HG02970 (cell line): ENCODE results near the gene UCP3.

ENCODE experiments used
- ATAC-seq: cut with Tn5 transposase; IDR thresholded peaks from one replicate; pipeline ENCODE4 v1.9.1; 2021; ENCODE audit warnings: mild to moderate bottlenecking, moderate library complexity, moderate number of reproducible peaks; ENCODE audit not compliant: unreplicated experiment, low FRiP score

The UCP3 gene

DNA sequence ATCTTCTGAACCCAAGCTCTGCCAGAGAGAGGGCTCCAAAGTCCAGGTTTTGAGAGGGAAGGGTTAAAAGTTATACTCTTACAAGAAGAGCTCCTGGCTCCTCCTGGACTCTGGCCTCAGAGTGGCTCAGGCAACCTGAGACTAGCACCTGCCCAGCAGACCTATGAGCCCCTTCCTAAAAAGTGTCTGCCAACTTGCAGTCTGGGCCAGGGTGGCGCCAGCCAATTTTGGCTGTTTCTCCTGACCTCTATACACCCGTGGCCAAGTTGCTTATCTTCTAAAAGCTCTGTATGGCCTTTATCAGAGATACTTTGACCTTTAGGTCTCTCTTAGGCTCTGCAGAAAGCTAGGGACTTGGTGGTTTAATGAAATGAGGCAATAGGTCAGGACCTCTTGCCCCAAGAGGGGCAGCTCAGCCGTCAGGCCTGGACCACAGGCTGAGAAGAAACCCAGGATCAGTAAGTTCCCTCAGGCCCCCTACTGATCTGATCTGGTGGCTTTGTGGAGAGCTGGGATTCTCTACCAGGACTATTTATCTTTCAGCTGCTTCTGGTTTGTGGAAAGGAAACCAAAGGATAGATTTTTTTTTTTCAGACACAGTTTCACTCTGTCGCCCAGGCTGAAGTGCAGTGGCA, 10.3 kb upstream of the UCP3 start:
- no peak for ATAC-seq

DNA sequence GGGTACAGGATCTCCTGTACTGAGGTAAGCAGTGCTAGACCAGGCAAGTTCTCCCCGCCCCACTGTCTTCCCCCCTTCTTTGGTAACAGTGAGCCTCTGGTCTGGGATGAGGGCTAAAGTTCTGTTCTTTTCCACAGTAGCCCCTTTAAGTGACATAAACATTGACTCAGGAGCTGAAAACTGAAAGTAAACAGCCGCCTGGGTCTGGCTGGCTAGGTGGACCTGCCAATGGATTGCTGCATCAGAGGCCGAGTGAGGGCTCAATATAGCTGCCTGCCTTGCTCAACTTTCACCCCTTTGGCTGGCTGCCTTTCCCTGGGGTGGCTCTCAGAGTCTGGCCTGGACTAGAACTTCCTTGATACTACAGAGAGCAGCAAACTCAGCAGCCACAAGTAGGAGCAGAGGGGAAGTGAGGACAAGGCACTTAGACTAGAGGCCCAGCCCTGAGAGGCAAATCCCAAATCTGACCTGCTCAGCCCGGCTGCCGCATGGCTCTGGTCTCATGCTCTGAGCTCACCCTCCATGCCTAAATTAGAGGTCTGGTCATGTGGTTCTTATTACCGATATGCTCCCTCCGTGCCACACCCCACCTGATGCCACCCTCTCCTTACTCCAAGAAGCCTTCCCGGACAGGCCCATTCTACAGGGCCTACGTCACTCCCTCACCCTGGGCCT, 9.6 kb upstream of the UCP3 start:
- no peak for ATAC-seq

DNA sequence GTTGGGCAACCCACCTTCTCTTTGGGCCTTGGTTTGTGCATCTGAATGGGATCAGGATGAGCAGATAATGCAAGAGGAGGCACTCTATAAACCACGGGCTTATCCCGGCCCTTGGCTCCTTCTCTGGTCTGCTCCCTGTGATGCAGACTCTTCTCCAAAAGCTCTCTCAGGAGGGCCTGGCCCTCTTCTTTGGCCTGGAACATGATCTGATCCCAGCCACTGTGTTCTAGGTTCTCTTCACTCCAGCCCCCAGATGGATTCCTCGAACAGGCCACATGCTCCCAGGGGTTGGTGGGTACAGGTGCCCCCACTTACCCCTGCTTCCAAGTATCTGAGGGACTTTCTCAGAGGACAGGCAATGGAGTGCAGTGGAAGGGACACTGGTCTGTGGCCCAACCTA, 8.7 kb upstream of the UCP3 start:
- ATAC-seq = no peak

DNA sequence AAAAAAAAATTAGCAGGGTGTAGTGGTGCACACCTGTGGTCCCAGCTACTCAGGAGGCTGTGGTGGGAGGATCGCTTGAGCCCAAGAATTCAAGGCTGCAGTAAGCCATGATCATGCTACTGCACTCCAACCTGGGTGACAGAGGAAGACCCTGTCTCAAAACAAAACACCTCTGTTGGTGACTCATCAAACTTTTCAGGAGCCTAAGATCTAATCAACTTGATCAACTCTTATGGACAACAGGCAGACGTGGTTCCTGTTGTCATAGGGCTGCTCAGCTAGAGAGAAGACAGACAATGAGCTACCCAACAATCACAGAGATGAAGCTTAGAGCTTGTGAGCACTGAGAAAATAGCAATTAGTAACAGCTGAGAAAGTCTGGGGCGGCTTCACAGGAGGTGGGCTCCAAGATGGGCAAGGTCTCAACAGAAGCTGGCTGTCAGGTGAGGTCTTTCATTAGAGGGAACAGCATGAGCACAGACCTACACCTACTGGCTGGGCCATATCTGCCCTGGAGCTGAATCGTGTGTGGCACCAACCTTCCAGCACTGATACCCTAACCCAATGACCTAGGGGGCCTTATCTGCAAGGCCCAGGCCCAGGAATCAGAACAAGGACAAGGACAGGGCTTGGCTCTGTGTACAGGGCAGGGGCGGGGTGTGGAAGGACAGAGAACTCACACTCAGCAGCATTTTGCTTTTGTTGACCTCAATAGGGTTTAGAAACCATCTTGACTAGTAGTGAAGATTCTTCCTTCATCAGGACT, 7.2 kb upstream of the UCP3 start:
- ATAC-seq = no peak

DNA sequence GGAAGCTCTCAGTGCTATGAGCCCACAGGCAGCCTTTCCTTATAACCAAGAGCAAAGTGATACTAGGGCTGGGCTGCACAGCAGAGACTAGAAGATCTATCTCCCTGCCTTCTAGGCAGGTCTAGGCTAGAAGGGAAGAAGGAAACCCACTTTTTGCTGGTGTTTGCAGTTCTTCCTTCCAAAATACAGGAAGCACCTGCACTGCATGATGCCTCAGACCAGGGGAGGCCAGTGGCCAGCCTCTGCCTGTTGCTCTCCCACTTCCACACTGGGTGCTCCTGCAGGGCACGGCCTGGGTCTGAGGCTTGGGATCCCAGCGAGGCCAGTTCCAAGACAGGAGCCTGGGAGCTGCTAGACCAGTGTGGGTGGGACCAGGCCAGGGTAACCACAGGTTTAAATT, 6.0 kb upstream of the UCP3 start:
- no peak for ATAC-seq

DNA sequence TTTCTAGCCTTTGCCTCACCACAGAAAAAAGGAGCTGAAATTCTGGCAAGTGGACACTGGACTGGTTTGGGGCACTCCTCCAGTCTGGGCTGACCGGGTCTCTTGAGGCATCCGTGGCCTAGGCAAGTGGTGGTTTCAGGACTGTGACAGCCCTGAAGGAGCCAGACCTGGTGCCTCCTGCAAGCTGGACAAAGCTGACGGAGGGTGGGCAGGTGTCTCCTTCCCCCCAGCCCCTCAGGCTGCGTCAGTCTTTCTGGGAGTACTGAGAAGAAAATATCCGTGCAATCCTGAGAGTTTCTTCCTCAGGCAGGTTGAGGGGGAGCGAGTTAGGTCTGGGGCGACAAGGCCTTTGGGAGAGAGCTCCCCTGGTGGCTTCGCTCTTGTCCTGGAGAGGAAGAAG, 4.3 kb upstream of the UCP3 start:
- ATAC-seq = no peak

DNA sequence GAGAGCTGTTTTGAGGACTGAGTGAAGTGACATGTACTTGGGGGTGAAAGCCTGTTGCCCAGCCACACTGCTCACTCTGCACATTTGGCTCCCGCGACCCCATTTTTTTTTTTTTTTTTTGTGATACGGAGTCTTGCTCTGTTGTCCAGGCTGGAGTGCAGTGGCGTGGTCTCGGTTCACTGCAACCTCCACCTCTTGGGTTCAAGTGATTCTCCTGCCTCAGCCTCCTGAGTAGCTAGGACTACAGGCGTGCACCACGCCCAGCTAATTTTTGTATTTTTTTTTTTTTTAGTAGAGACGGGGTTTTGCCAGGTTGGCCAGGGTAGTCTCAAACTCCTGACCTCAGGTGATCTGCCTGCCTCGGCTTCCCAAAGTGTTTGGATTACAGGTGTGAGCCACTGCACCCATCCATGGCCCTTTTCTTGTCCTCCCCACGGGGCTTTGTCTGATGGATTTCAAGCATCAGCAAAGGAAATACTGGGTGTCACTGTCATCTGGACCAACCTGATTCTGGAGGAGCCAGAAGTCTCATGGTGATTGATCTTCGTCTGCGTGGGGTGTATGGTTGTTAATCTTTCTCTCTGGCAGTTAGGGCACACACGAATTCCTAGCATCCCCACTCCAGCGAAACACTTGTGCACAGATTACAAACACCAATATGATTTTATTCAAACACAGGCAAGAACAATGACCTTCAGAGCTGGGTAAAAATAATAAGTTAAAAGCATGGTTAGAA, 3.4 kb upstream of the UCP3 start:
- no peak for ATAC-seq

DNA sequence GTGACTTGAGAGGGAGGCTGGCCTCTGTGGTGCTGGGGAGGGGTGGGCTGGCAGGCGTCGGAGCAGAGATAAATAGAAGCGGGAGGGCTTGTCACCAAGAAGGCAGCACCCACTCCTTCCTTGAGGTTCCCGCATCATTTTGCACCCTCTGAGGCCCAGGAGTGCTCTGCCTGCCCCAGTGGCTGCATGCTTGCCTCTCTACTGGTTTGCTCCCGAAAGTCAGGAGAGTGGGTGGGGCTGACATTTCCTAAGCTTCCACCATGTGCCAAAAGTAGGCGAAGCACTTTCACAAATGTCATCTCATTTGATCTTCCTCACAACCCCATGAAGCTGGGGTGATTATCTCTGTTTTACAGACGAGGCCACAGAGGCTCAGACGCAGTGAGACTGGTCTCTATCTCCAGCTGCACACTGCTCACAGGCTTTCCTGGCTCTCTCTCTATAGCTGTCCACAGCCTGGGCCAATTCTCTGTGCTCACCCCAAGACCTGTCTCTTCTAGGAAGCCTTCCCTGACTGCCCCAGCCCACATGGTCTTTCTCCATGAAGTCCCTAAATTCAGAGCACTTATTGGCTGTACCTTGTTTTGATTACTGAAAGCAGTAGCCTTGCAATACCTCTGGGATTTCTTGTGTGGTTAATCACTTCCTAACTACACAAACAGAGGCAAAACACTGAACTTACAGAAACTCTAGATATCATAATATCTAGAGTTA, 2.6 kb upstream of the UCP3 start:
- no peak for ATAC-seq

DNA sequence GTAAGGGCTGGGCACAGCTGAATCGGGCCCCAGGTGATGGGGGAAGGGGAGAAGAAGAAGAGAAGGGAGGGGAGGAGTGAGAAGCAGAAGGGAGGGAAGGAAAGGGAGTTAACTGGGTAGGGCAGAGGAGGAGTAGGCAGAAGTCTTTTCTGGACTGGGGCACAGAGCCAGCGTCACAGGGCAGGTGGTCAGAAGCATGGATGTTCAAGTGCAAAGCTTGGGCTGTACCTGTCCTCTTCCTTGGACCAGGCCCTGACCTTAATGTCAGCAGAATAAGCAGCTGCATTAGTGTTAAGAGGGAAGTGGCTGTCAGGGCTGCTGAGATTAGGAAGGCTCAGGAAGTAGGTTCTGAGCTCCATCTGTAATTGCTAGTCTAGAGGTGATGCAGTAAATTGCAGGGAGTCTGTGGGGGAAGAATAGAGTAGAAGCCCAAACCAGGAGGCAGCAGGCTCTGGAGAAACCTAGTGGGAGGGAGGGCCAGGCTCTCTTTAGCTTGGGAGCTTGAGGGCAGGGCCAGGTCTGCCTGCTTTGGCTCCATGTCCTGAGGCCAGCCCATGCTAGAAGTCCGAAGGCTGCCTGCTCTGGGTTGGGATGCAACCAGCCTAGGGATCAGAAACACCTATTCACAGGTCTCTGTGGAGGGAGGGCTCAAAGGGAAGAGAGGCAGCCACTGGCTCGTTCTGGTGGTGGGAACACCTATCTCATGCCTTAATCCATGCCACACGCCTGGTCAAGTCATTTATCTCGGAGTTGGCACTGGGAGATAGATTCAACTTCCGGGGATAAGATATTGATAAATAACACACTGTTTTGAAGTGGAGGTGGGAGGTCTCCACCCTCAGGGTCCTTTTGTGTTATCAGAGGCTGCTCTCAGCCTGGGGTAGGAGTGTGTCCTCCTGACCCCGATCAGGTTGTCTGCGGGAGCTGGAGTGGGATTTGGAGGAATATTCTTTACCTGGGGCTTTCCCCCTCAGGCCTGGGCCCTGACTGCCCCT, 1.7 kb upstream of the UCP3 start:
- ATAC-seq = no peak

DNA sequence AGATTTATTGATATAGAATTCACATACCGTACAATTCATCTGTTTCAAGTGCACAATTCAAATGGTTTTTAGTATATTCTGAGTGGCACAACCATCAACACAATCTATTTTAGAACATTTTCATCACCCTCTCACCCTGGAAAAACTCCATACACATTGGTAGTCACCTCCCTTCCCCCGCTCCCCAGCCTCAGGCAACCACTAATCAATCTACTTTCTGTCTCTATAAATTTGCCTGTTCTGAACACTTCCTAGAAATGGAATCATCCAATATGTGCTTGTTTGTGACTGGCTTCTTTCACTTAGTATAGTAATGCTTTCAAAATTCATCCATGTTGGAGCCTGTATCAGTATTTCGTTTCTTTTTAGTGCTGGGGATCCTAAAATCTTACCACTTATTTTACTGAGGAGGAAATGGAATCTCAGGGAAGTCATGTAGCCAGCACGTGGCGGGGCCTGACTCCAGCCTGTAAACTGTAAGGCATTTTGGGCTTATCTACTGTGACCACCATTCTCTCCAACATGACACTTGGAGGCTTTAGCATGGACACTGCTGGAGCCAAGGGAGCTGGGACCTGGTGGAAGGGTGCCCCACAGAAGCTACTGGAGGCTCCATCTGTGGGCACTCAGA, 905 bp upstream of the UCP3 start:
- ATAC-seq = no peak

DNA sequence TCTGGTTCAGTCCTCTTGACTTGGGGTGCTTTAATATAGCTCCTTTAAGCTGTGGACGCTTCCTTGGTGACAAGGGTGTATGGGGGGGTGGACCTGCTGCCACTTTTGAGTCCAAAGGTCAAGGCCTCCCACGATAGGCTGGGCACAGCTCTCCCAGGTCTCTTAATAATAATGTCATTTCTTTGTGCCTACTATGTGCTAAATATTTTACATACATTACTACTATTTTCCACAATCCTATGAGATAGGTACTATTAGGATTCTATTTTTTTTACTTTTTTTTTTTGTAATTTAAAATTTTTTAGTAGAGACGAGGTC, 304 bp upstream of the UCP3 start:
- no peak for ATAC-seq

DNA sequence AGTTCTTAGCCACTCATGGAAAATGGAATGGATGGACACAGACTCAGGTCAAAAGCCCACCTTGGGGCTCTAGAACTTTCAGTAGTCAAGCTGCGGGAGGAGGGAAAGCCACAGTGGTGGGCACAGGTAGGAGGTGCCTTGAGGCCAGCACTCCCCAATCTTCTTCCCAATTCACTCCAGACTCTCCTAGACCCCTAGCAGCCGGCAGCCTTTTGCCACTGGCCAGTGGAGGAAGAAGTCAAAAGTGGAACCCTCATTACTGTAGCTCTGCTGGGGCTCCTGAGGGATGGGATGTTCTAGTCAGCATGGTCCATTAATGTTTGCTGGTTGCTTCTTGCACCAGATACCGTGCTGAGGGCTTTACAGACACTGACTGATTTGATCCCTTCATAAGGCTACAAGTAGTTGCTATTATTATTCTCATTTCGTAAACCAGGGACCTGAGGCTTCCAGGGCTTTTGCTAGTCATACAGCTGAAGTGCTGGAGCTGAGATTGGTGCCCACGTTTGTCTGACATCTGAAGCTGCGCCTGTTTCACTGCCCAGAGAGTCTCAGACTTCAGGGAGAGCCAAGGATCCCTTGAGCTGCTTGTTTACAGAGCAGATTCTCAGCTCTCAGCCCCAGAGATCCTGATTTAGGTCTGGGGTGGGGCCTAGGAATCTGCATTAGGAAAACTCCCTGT, 1.1 kb downstream of the UCP3 start:
- no peak for ATAC-seq

DNA sequence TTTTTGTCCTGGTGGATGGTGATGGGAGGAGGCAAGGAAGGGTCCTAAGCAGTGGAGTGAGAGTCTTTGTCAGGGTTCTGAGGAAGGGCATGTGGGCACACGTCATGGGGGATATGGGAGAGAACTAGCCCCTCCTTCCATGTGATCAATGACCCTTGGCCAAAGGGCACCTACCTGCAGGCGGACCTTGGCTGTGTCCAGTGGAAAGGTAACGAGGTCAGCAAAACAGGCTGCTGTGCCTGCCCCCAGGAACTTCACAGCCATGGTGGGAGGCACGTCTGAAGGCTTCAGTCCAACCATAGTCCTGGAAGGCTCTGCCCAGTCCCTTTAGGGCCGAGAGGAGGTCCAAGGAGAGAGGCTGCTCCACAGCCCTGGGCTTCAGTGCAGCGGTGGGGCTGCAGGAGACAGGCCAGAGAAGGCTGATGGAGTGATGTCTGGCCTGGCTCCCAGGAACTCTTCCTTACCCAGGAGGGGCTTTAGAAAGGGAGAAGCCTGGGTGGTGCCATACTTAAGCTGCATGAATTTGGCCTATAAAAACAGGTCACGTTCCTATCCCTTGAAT, 2.1 kb downstream of the UCP3 start:
- ATAC-seq = no peak

DNA sequence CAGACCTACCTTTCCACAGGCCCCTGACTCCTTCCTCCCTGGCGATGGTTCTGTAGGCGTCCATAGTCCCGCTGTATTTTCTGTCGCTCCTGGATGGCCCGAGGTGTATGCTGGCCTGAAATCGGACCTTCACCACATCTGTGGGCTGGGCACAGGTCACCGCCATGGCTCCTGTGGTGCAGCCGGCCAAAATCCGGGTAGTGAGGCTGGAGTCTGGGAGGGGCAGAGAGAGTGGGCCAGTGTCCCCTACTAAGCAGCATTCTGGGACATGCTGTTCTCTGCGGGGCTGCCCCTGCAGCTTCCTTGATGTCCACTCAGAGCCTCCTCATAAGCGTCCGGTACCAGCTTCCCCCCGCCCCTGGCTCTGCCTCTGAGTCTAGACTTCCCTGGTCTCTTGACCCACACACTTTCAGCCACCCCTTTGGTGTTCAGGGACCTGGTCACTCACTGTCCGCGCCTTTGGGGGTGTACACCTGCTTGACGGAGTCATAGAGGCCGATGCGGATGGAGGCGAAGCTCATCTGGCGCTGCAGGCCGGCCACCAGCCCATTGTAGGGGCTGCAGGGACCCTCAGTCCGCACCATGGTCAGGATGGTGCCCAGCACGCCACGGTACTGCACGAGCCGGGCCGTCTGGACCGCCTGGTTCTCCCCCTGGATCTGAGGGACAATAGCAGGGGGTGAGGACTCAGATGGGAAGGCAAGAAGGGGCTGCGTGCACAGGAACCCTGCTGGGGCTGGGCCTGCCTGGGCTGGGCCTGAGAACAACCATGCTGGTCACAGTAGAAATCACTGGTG, 3.0 kb downstream of the UCP3 start:
- no peak for ATAC-seq

DNA sequence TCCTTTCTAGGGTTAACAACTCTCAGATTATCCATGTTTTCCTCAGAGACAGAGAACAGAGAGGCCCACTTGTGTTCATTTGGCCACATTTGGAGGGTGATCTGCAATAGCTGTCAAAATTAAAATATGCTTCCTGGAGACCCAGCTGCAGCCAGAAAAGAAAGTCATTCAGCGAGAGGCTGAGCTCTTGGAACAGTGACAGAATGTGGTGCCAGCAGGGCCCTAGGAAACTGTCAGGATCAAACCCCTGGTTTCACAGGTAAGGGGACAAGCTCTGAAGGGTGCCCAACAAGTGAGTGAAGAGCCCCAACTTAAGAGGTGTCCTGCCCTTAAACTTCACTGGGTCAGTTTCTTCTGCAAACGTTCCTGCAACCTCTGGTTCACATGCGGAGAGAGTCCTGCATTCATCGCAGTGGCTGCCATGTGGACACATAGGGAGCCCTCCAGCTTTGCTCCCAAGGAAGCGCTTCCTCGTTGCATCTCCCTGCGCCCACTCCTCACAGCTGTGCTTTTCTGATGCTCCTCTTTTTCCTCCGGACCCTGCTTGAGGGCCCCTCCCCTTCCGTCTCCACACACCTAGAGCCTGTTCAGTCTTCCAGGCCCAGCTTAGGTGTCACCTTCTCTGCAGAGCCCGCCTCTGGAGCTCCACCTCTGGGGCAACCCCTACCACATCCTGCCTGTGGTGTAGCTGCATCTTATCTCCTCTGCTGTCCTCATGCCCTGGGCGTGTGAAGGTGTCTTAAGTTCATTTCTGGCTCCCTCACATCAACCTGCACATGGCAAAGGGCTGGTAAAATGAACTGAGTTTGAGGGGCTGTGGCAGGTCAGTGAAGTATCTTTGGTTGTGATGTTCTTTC, 3.9 kb downstream of the UCP3 start:
- ATAC-seq = no peak

DNA sequence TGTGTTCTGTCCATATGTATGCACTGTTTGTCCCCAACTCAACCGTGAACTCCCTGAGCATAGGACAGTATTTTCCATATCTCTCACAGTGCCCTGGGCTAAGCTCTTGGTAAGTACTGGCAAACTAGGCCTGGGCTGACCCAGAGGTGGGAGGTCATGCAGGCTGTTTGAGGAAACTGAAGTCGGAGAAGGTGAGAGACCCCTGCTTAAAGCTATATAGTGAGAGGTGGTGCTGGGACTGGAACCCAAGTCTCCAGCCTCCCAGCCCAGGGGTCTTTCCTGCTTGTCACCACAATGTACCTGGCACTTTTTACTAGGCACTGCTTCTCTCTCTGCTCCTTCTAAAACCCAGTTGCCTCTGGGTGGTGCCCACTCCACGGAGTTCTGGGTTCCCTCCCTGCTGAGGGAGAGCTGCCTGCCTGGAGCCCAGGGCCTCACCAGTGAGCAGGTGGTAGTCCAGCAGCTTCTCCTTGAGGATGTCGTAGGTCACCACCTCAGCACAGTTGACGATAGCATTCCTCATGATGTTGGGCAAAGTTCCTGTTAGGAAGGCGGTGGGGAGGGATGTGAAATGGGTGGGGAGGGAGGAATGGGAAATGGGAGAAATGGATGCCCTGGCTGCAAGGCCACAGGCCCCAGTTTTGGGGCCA, 4.7 kb downstream of the UCP3 start:
- no peak for ATAC-seq
